ENCODE results near the gene KIF6. TPM values are rescaled to one million over a fixed set of nuclear protein-coding genes. Genes with fewer than 3 reads are reported as not detected.

Gene KIF6
- total RNA-seq, 4 donors from 2014 or later = 0.10 to 0.61 (median 0.13) TPM; not detected in 1

DNA sequence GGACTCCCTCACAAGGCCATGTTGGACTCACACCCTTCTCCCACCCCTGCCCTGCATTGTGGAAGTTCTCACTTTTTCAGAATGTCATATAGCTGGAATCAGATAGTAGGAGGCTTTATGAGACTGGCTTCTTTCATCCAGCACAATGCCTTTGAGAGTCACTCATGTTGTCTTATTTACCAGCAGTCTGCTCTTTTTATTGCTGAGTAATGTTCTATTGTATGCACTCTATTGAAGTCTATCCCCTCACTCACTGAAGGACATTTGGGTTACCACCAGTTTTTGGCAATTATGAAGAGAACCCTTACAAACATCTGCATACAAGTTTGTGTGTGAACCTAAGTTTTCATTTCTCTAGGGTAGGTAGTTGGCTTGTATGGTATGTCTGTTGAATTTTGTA is 321.9 kb downstream of the KIF6 start:
- intact Hi-C loops (cut with DNase I; ENCODE audit: low total_unique reads) = no loop called here
- no peak for TF ChIP-seq POLR2A (IDR thresholded peaks at IDR 0.05)
- TF ChIP-seq CTCF (IDR thresholded peaks at IDR 0.05) = no peak
- no peak for DNase-seq (ENCODE audit: low spot score in 2 of 2)
- H3K4me3 ChIP-seq (ENCODE audit: low read depth, poor library complexity, severe bottlenecking) = no peak overlapping the region

DNA sequence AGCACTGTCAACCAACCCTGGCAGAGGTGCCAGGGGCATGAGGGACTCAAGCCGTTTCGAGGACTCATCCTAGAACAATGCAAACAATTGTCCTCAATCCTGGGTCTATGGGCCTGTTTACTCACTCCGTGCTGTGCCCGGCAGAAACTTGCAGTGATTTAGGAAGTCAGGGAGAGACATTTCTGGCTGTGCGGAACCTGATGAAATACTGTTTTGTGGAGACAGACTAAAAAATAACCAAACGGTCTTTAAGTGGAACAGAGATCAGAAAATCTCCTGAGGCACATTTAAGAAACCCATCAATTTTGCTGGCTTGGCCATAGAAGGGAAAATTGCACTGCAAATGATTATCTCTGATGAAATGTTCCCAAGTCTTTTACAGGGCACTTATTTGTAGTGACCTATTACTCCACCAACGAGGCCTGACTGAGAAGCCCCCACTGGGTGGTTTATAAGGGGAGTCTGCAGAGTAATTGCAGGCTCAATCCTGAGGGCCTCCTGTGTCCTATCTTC is 322.9 kb downstream of the KIF6 start:
- no peak for TF ChIP-seq POLR2A (IDR thresholded peaks at IDR 0.05)
- TF ChIP-seq CTCF (IDR thresholded peaks at IDR 0.05) = no peak
- no peak for DNase-seq (ENCODE audit: low spot score in 2 of 2)
- intact Hi-C loops (cut with DNase I; ENCODE audit: low total_unique reads) = no loop called here
- WGBS, 2 donors = 43 to 47% methylated on average over 7 of the region's 7 CpGs
- no peak overlapping the region for H3K4me3 ChIP-seq (ENCODE audit: low read depth, poor library complexity, severe bottlenecking)

DNA sequence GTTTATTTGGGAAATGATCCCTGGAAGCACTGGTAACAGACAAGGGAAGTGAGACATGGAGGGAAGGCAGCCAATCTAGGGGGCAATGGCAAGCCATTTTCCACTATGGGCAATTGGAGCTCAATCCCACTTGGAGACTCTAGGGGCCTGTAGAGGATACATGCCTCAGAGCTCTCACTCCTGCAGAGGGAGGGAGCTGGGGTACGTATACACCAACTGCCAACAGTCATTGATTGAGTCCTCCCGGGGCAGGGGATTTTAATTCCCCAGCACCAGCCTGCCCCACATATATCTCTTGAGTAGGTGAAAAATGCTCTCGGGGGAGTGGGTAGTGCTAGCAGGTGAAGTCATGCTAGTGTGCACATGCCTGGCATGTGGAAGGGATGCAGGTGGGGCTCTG is 323.8 kb downstream of the KIF6 start:
- TF ChIP-seq POLR2A (IDR thresholded peaks at IDR 0.05) (no peak), CTCF (IDR thresholded peaks at IDR 0.05) (no peak)
- H3K4me3 ChIP-seq (ENCODE audit: low read depth, poor library complexity, severe bottlenecking) = no peak overlapping the region
- no peak for DNase-seq (ENCODE audit: low spot score in 2 of 2)
- WGBS, 2 donors = 81 to 86% methylated on average over 3 of the region's 3 CpGs
- intact Hi-C loops (cut with DNase I; ENCODE audit: low total_unique reads) = no loop called here

- no peak for DNase-seq (ENCODE audit: low spot score in 2 of 2)
- WGBS, 2 donors = 74 to 87% methylated on average over 3 of the region's 3 CpGs
- TF ChIP-seq POLR2A (IDR thresholded peaks at IDR 0.05) (no peak), CTCF (IDR thresholded peaks at IDR 0.05) (no peak)
Observed at GRCh38 chr6:39400026-39400425, 325.2 kb downstream of the KIF6 start.

DNA sequence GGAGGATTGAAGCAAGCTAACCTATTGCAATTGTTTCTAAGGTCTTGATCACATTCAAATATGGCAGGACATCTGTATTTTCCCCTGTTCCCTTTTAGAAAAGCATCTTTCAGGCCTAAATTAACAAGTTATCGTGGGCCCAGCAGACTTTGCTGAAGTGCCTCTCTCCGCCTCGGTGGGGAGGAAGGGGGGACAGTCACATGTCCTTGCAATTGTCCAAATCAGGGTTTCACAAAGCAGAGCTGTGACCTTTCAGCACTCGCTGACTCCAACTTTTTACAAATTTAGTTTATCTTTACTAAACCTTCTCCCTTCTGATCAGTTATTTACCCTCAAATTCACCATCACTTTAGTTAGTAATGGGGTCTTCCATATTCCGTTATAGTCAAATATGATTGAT is 328.4 kb downstream of the KIF6 start:
- DNase-seq (ENCODE audit: low spot score in 2 of 2) = no peak
- no peak overlapping the region for H3K4me3 ChIP-seq (ENCODE audit: low read depth, poor library complexity, severe bottlenecking)
- intact Hi-C loops (cut with DNase I; ENCODE audit: low total_unique reads) = no loop called here
- WGBS, 2 donors = 87 to 90% methylated on average over 5 of the region's 5 CpGs
- TF ChIP-seq CTCF (IDR thresholded peaks at IDR 0.05) = no peak
- TF ChIP-seq POLR2A (IDR thresholded peaks at IDR 0.05) = no peak

More at GRCh38 chr6:39400026-39400425, 325.2 kb downstream of the KIF6 start:
- no peak overlapping the region for H3K4me3 ChIP-seq (ENCODE audit: low read depth, poor library complexity, severe bottlenecking)
- intact Hi-C loops (cut with DNase I; ENCODE audit: low total_unique reads) = no loop called here

DNA sequence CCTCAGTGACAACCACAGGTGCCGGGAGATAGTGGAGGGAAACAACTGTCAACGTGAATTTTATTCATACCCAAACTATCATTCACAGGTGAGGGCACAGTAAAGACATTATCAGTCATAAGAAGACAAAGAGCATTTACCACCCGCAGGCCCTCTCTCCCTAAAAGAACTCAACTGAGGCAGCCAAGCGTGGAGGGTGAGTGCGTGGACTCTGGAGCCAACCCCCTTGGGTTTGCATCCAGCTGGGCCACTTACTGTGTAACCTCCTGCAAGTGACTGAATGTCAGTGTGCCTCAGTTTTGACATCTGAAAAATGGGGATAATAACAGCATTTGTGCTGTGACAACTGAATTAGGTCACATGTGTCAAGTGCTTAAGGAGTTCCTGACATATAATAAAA is 332.1 kb downstream of the KIF6 start:
- intact Hi-C loops (cut with DNase I; ENCODE audit: low total_unique reads) = no loop called here
- no peak for TF ChIP-seq CTCF (IDR thresholded peaks at IDR 0.05)
- no peak for TF ChIP-seq POLR2A (IDR thresholded peaks at IDR 0.05)
- H3K4me3 ChIP-seq (ENCODE audit: low read depth, poor library complexity, severe bottlenecking) = no peak overlapping the region
- WGBS, 2 donors = 92% methylated on average over 5 of the region's 5 CpGs
- DNase-seq (ENCODE audit: low spot score in 2 of 2) = no peak
